Epidermal melanocyte (primary cell): ENCODE data around the gene PGM2.

ENCODE experiments used
- DNase-seq: peaks from one replicate; pipeline ENCODE4 v3.0.0; 2011; ENCODE audit warnings: low spot score; ENCODE audit not compliant: insufficient read length

PGM2 gene

DNA sequence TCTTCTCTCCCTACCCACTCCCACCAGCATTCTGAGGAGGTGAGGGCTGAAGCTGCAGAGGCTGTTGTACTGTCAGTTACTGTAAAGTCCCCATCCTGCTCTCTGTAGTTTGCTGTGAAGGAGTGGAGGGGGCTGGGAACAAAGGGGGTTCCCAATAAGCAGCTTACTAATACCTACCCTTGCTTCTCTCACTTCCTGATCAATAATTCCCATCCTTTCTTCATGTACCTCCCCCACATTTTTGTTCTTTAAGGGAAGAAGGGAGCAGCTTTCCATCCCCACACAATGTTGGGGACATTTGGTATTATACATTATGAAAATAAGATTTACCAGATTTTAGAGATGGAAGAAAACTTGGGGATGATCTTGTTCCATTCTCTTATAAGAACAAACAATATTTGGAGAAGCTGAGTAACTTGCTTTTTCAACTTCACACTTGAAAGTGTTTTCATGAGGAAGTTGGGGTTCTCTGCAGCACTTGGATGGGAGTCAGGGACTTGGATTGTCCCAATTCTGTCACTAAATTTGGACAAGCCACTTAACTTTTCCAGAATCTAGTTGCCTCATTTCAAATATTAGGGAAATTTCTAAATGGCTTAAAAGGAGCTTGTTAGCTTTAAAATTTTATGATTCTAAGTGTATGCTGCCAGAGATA is 69.8 kb downstream of the PGM2 start:
- no peak for DNase-seq

DNA sequence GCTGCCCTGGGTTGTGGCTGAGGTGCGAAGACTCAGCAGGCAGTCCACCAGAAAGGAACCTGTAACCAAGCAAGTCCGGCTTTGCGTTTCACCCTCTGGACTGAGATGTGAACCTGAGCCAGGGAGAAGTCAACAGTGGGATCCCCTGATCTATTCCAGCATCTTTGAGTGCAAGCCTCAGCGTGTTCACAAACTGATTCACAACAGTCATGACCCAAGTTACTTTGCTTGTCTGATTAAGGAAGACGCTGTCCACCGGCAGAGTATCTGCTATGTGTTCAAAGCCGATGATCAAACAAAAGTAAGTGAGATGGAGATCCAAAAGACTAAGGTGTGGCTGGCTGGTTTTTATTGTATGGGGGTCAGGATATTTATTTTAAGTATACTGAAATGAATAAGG is 75.7 kb downstream of the PGM2 start:
- no peak for DNase-seq

GRCh38 chr4:37902738-37903693 is 76.5 kb downstream of the PGM2 start:
- DNase-seq, result no peak

GRCh38 chr4:37903901-37904300 is 77.4 kb downstream of the PGM2 start:
- DNase-seq, result no peak

DNA sequence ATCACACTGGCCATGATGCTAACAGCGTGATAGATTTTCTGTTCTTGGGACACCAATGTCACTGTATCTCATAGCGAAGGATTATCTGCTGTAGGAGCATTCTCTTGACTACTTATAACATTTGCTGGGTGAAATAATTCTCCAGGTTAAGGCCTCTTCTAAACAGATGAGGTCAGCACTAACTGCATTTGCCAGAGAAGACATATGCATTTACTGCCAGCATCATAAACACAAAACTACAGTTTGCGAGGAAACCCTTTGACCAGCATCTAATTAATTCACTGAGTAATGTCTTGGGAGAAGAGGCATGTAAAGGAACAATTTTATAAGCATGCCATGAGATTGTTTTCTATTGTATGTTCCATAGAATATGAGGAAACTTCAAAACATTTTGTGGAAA is 78.3 kb downstream of the PGM2 start:
- DNase-seq, result no peak

DNA sequence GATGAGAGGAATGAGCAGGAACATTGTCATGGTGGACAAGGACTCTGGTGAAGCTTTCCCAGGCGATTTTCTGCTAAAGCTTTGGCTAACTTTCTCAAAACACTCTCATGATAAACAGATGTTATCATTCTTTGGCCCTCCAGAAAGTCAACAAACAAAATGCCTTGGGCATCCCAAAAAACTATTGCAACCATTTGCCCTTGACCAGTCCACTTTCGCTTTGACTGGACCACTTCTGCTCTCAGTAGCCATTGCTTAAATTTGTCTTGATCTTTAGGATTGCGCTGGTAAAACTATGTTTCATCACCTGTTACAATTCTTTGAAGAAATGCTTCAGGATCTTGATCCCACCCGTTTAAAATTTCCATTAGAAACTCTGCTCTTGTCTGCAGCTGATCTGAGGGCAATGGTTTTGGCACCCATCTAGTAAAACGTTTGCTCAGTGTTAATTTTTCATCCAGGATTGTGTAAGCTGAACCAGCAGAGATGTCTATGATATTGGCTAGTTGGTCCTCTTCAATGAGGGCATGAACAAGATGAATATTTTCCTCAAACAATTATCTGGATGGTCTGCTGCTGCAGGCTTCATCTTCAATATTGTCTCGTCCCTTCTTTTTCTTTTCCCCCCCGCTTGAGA is 79.2 kb downstream of the PGM2 start:
- DNase-seq, result no peak

- no peak for DNase-seq
Measured at GRCh38 chr4:37908488-37909331, 82.2 kb downstream of the PGM2 start.

DNA sequence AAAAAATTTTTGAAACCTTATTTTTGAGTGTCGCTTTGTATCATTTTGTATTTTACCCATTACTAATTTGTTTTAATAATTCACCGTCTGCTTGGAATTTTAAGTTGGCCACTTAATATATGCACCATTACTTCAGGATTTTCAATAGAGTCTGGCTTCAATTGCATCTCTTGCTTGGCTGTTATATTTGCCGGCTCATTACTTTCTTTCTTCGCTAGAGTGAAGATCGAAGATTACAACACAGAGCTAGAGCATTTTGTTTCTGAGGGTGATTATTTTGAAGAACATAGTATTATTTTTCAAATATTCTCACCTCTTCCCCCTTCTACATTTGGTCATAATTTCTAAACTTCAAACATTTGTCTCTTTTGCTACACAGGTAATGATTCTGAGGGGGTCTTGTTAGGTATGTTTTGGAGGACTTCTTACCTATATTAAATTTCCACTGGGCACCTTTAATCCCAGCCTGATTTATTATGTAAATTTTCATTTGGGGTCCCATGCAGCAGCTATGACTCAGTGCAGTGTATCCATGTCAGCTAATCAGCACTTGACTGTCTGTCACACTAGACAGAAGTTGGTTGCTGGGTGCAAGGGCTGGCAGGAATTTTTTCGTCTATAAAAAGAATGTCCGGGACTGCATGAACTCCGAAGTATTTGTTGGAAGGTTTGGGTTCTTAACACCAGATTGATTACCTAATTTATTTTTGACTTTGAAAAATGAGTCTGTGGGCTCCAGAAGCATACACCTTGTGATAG is 83.0 kb downstream of the PGM2 start:
- no peak for DNase-seq

- no peak for DNase-seq
Measured at GRCh38 chr4:37910091-37910486, 83.6 kb downstream of the PGM2 start.
